ENCODE data around the gene PITPNC1.

GRCh38 chr17:67476787-67477335 is 99.8 kb downstream of the PITPNC1 start:
- TF ChIP-seq CTCF (IDR thresholded peaks at IDR 0.05) (no peak), POLR2A (IDR thresholded peaks at IDR 0.05) (no peak)

Data from suprapubic skin (tissue), 3 donors.